OCI-LY7 (cell line): Measurements from ENCODE around the gene LYSMD2.

Experiments used
- EZH2phosphoT487 ChIP-seq: fragments of 200-600 bp; sonication (generic); IDR thresholded peaks from 2 replicates; pipeline ENCODE4 v1.6.1; 2018; ENCODE audit warnings: low read depth, borderline replicate concordance, mild to moderate bottlenecking, mixed run types, antibody characterized with exemption, low read length, moderate library complexity, mixed read lengths
- TF ChIP-seq, protein P1 (sequence below): fragments of 200-600 bp; sonication (generic); conservative IDR thresholded peaks from 2 replicates; pipeline ENCODE4 v1.5.1; 2014; ENCODE audit warnings: mild to moderate bottlenecking, antibody characterized with exemption, low read length, moderate library complexity, mixed read lengths

DNA sequence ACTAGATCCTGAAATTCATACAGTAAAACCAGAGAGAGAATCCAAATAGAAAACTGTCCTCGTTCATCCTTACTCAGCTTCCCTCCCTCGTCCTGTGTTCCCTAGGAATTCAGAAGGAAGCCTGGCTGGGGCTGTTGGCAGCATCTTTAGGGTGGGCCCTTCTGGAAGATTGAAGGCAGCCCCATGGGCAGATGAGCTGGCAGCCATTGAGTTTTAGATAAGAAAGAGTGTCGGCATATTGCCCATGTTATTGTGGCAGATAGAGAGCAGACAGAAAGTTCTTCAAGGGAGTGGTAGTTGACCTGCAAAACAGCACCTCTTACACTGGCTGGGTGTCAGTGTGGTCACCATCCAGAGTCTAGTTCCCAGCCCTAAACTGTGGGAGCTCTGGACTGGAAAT, 37.5 kb upstream of the LYSMD2 start:
- TF ChIP-seq, protein P1, sequence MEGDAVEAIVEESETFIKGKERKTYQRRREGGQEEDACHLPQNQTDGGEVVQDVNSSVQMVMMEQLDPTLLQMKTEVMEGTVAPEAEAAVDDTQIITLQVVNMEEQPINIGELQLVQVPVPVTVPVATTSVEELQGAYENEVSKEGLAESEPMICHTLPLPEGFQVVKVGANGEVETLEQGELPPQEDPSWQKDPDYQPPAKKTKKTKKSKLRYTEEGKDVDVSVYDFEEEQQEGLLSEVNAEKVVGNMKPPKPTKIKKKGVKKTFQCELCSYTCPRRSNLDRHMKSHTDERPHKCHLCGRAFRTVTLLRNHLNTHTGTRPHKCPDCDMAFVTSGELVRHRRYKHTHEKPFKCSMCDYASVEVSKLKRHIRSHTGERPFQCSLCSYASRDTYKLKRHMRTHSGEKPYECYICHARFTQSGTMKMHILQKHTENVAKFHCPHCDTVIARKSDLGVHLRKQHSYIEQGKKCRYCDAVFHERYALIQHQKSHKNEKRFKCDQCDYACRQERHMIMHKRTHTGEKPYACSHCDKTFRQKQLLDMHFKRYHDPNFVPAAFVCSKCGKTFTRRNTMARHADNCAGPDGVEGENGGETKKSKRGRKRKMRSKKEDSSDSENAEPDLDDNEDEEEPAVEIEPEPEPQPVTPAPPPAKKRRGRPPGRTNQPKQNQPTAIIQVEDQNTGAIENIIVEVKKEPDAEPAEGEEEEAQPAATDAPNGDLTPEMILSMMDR = no peak
- no peak for TF ChIP-seq EZH2phosphoT487
